ENCODE measurements around the gene MUL1. TPM values are rescaled to one million over a fixed set of nuclear protein-coding genes. Genes with fewer than 3 reads are reported as not detected.
A peak's percentile ranks its signal among the peaks of the same experiment; 100 is the strongest.

MUL1 gene
- total RNA-seq, 1 experiment from 2014 or later = 21.9 TPM

DNA sequence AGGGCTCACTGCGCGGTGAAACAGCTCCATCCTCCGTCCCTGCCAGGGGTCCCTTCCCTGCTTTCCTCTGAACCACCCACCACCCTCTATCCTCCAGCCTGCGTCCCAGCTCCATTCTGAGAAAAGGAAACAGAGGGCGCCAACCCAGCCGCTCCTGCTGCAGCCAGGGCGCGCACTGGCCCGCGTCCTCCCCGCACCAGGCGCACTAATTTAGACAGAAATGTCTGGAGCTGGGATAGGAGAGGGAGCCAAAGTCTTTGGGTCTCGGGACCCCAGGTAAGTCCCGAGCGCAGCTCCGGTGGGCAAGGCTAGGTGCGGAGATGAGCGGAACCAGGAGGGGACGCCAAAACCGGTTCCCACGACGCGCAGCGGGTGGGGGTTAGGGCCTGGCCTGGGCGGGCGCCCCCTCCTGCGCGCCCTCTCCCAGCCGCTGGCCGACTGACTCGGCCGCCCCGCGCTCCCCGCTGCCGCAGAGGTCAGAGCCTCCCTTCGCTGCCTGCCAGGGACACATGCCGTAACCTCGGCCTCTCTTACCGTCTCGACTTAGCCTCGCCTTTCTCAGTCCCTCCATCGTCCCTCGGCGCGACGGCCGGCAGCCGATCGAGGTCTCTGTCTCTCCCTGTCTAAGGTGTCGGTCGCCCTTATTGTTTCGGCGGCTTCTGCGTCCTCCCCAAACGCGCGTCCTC is 24.0 kb downstream of the MUL1 start (continued):
- TF ChIP-seq SMAD3 (CRISPR knock-in tag; IDR thresholded peaks at IDR 0.05; ENCODE audit: borderline replicate concordance) (0 out of 2 replicates have a peak, but pooled peaks have one; percentile 30), ZNF671 (CRISPR knock-in tag; IDR thresholded peaks at IDR 0.05) (no peak), JAZF1 (CRISPR knock-in tag; IDR thresholded peaks at IDR 0.05) (no peak), NR3C1 (CRISPR knock-in tag; conservative IDR thresholded peaks at IDR 0.05; ENCODE audit: low read depth) (no peak), ELF4 (CRISPR knock-in tag; IDR thresholded peaks at IDR 0.05; ENCODE audit: low read depth) (no peak), CREM (CRISPR knock-in tag; IDR thresholded peaks at IDR 0.05) (no peak), ZNF423 (CRISPR knock-in tag; IDR thresholded peaks at IDR 0.05) (peak; percentile 56), TEAD1 (CRISPR knock-in tag; IDR thresholded peaks at IDR 0.05) (0 out of 2 replicates have a peak, but pooled peaks have one; percentile 12), CREB1 (CRISPR knock-in tag; IDR thresholded peaks at IDR 0.05) (no peak), SOX15 (CRISPR knock-in tag; IDR thresholded peaks at IDR 0.05) (no peak), IRF2 (CRISPR knock-in tag; IDR thresholded peaks at IDR 0.05; ENCODE audit: borderline replicate concordance, low read depth) (no peak), ZNF138 (CRISPR knock-in tag; conservative IDR thresholded peaks at IDR 0.05) (0 out of 2 replicates have a peak, but pooled peaks have one; percentile 53), ZNF263 (CRISPR knock-in tag; IDR thresholded peaks at IDR 0.05; ENCODE audit: low read depth) (no peak), FOXP1 (CRISPR knock-in tag; IDR thresholded peaks at IDR 0.05; ENCODE audit: borderline replicate concordance) (0 out of 2 replicates have a peak, but pooled peaks have one; percentile 30)
- TF ChIP-seq, protein P1, sequence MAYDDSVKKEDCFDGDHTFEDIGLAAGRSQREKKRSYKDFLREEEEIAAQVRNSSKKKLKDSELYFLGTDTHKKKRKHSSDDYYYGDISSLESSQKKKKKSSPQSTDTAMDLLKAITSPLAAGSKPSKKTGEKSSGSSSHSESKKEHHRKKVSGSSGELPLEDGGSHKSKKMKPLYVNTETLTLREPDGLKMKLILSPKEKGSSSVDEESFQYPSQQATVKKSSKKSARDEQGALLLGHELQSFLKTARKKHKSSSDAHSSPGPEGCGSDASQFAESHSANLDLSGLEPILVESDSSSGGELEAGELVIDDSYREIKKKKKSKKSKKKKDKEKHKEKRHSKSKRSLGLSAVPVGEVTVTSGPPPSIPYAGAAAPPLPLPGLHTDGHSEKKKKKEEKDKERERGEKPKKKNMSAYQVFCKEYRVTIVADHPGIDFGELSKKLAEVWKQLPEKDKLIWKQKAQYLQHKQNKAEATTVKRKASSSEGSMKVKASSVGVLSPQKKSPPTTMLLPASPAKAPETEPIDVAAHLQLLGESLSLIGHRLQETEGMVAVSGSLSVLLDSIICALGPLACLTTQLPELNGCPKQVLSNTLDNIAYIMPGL (CRISPR knock-in tag; IDR thresholded peaks at IDR 0.05) = peak; percentile 72; the same call in 1 of the 2 replicates
- TF ChIP-seq, protein P2, sequence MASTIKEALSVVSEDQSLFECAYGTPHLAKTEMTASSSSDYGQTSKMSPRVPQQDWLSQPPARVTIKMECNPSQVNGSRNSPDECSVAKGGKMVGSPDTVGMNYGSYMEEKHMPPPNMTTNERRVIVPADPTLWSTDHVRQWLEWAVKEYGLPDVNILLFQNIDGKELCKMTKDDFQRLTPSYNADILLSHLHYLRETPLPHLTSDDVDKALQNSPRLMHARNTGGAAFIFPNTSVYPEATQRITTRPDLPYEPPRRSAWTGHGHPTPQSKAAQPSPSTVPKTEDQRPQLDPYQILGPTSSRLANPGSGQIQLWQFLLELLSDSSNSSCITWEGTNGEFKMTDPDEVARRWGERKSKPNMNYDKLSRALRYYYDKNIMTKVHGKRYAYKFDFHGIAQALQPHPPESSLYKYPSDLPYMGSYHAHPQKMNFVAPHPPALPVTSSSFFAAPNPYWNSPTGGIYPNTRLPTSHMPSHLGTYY (CRISPR knock-in tag; IDR thresholded peaks at IDR 0.05) = no peak
- TF ChIP-seq, protein P3, sequence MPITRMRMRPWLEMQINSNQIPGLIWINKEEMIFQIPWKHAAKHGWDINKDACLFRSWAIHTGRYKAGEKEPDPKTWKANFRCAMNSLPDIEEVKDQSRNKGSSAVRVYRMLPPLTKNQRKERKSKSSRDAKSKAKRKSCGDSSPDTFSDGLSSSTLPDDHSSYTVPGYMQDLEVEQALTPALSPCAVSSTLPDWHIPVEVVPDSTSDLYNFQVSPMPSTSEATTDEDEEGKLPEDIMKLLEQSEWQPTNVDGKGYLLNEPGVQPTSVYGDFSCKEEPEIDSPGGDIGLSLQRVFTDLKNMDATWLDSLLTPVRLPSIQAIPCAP (CRISPR knock-in tag; IDR thresholded peaks at IDR 0.05) = no peak
- TF ChIP-seq, protein P4, sequence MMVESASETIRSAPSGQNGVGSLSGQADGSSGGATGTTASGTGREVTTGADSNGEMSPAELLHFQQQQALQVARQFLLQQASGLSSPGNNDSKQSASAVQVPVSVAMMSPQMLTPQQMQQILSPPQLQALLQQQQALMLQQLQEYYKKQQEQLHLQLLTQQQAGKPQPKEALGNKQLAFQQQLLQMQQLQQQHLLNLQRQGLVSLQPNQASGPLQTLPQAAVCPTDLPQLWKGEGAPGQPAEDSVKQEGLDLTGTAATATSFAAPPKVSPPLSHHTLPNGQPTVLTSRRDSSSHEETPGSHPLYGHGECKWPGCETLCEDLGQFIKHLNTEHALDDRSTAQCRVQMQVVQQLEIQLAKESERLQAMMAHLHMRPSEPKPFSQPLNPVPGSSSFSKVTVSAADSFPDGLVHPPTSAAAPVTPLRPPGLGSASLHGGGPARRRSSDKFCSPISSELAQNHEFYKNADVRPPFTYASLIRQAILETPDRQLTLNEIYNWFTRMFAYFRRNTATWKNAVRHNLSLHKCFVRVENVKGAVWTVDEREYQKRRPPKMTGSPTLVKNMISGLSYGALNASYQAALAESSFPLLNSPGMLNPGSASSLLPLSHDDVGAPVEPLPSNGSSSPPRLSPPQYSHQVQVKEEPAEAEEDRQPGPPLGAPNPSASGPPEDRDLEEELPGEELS (CRISPR knock-in tag; IDR thresholded peaks at IDR 0.05) = 0 out of 2 replicates have a peak, but pooled peaks have one; percentile 17

DNA sequence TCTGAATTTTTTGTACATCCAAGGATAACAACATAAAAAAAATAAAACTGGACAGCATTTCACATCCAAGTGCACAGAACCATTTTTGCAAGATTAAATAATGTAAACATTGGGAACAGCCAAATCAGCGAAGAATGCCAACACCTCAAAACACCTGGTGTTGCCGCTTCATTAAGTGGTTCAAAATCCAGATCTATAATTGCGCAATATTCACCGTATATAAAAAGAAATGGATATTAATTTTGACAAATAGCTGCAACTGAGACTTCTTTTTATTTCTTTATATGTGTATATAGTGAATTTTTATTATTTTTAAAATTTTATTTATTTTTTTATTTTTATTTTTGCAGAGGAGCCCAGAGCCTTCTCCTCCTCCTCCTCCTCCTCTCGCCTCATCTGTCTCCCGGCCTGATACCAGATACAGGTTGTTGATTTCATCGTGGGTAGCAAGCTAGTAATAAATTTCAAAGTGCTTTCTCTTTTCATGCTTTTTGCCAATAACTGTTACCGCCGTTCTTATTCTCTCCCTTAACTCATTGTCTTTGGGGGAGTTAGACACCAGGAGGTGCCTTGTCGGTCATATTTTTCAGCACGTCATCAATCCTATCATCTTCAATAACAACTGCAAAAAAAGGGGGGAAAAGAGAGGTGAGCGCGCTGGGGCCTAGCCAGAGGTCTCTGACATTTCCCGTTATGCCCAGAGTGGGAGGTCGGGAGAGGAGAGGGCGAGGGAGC is 24.7 kb downstream of the MUL1 start:
- H3K27ac Mint-ChIP-seq = no peak overlapping the region
- peaks cover 39% of the 10 kb centered on the region for H3K4me1 Mint-ChIP-seq
- CTCF ChIA-PET = interaction anchor here (0.7 to 7.2 kb wide), 13 partner anchors 10 to 508 kb away, joined by 3 to 55 read pairs (median 5); no protein-coding TSS in a partner anchor

More for the DNA sequence above, 24.7 kb downstream of the MUL1 start:
- no peak for TF ChIP-seq ZNF121 (CRISPR knock-in tag; IDR thresholded peaks at IDR 0.05)
- TF ChIP-seq HMGA2 (CRISPR knock-in tag; IDR thresholded peaks at IDR 0.05) = 0 out of 2 replicates have a peak, but pooled peaks have one; percentile 30
- ATAC-seq (no peak), DNase-seq (ENCODE audit: low spot score) (no peak)
- H3K4me3 Mint-ChIP-seq = peak overlapping the region; percentile 82
- H3K9me3 Mint-ChIP-seq = no peaks in the 10 kb centered on the region
- peaks cover 70% of the 10 kb centered on the region for H3K27me3 Mint-ChIP-seq (ENCODE audit: low read depth)
- H3K36me3 Mint-ChIP-seq = peaks cover 2% of the 10 kb centered on the region; the same call in 1 of the 2 replicates
- POLR2A ChIA-PET = interaction anchor here (0.6 to 1.7 kb wide), 4 partner anchors 10 to 266 kb away, joined by 3 to 7 read pairs (median 4); no protein-coding TSS in a partner anchor

Data from WTC11 (cell line).